Neural cell (in vitro differentiated cells): ENCODE results near the gene DBH. TPM values are rescaled to one million over a fixed set of nuclear protein-coding genes. Genes with fewer than 3 reads are reported as not detected.

Experiments
- H2AFZ ChIP-seq: fragments of 200-600, 300-800 bp; sonication (generic), shearing (Covaris generic); 2 replicates; pipeline ENCODE4 v1.6.0; 2014; ENCODE audit warnings: low read depth, mild to moderate bottlenecking, antibody characterized with exemption, low read length, moderate library complexity
- H3F3A ChIP-seq: fragments of 200-600 bp; shearing (Covaris generic); 2 replicates; pipeline ENCODE4 v1.6.1; 2016; ENCODE audit warnings: mild to moderate bottlenecking, moderate library complexity, mixed read lengths, antibody characterized with exemption, low read length; ENCODE audit not compliant: insufficient read depth, poor library complexity, severe bottlenecking
- H3K27ac ChIP-seq: fragments of 200-600, 300-800 bp; sonication (generic), shearing (Covaris generic); 2 replicates; pipeline ENCODE4 v1.5.1; 2014; ENCODE audit warnings: mild to moderate bottlenecking, low read length, moderate library complexity
- H3K27me3 ChIP-seq: fragments of 300-800, 200-600 bp; sonication (generic), shearing (Covaris generic); 2 replicates; pipeline ENCODE4 v1.6.0; 2014; ENCODE audit warnings: mild to moderate bottlenecking, low read depth, low read length, moderate library complexity; ENCODE audit not compliant: insufficient read depth
- H3K36me3 ChIP-seq: fragments of 300-800, 200-600 bp; sonication (generic), shearing (Covaris generic); 2 replicates; pipeline ENCODE4 v1.5.1; 2014; ENCODE audit warnings: mild to moderate bottlenecking, antibody characterized with exemption, low read length, moderate library complexity; ENCODE audit not compliant: insufficient read depth
- H3K4me2 ChIP-seq: fragments of 300-800, 200-600 bp; sonication (generic), shearing (Covaris generic); 2 replicates; pipeline ENCODE4 v1.6.0; 2014; ENCODE audit warnings: mild to moderate bottlenecking, low read length
- H3K4me3 ChIP-seq: fragments of 300-800, 200-600 bp; sonication (generic), shearing (Covaris generic); 2 replicates; pipeline ENCODE4 v1.5.1; 2014; ENCODE audit warnings: mild to moderate bottlenecking, low read length, moderate library complexity
- H3K79me2 ChIP-seq: fragments of 200-600 bp; shearing (Covaris generic); replicated peaks from 2 replicates; pipeline ENCODE4 v1.6.0; 2014; ENCODE audit warnings: mild to moderate bottlenecking, low read length, moderate library complexity; ENCODE audit not compliant: insufficient read depth
- H3K9ac ChIP-seq: fragments of 300-800, 200-600 bp; sonication (generic), shearing (Covaris generic); 2 replicates; pipeline ENCODE4 v1.6.1; 2016; ENCODE audit warnings: mild to moderate bottlenecking, low read length, mixed read lengths
- H3K9me2 ChIP-seq: fragments of 200-600 bp; shearing (Covaris generic); 2 replicates; pipeline ENCODE4 v1.6.1; 2016; ENCODE audit warnings: mild to moderate bottlenecking, low read length, mixed read lengths; ENCODE audit not compliant: insufficient read depth
- H3K9me3 ChIP-seq: fragments of 200-600, 300-800 bp; sonication (generic), shearing (Covaris generic); 2 replicates; pipeline ENCODE4 v1.6.1; 2016; ENCODE audit warnings: mild to moderate bottlenecking, mixed run types, low read length, moderate library complexity, mixed read lengths
- H4K20me1 ChIP-seq: fragments of 200-600 bp; shearing (Covaris generic); 2 replicates; pipeline ENCODE4 v1.6.1; 2016; ENCODE audit warnings: mild to moderate bottlenecking, mixed run types; ENCODE audit not compliant: insufficient read depth
- CTCF ChIP-seq: fragments of 450-650 bp; IDR thresholded peaks from 2 replicates; pipeline ENCODE4 v1.5.1; 2014; ENCODE audit warnings: antibody characterized with exemption, mild to moderate bottlenecking, moderate library complexity; ENCODE audit not compliant: poor library complexity, severe bottlenecking
- EP300 ChIP-seq: fragments of 450-650 bp; conservative IDR thresholded peaks from 2 replicates; pipeline ENCODE4 v1.6.1; 2014; ENCODE audit warnings: antibody characterized with exemption, mild to moderate bottlenecking, moderate library complexity; ENCODE audit not compliant: poor library complexity, severe bottlenecking
- EZH2 ChIP-seq: fragments of 200-600, 300-800 bp; shearing (Covaris generic), sonication (generic); IDR thresholded peaks from 2 replicates; pipeline ENCODE4 v1.6.1; 2014; ENCODE audit warnings: antibody characterized with exemption, low read length, borderline replicate concordance, mild to moderate bottlenecking; ENCODE audit not compliant: insufficient read depth, poor library complexity, severe bottlenecking
- MXI1 ChIP-seq: fragments of 450-650 bp; conservative IDR thresholded peaks from 2 replicates; pipeline ENCODE4 v1.6.1; 2014; ENCODE audit warnings: antibody characterized with exemption, mild to moderate bottlenecking; ENCODE audit not compliant: poor library complexity, severe bottlenecking
- POLR2AphosphoS5 ChIP-seq: IDR thresholded peaks from 2 replicates; pipeline ENCODE4 v1.6.1; 2012
- RAD21 ChIP-seq: fragments of 450-650 bp; conservative IDR thresholded peaks from 2 replicates; pipeline ENCODE4 v1.6.1; 2014; ENCODE audit warnings: antibody characterized with exemption, mild to moderate bottlenecking, moderate library complexity
- REST ChIP-seq: IDR thresholded peaks from 2 replicates; pipeline ENCODE4 v1.6.1; 2012; ENCODE audit warnings: borderline replicate concordance
- SMC3 ChIP-seq: fragments of 450-650 bp; conservative IDR thresholded peaks from 2 replicates; pipeline ENCODE4 v1.6.1; 2014; ENCODE audit warnings: antibody characterized with exemption, mild to moderate bottlenecking, moderate library complexity; ENCODE audit not compliant: poor library complexity
- TAF1 ChIP-seq: IDR thresholded peaks from 2 replicates; pipeline ENCODE4 v1.6.1; 2012; ENCODE audit warnings: low read depth
- polyA plus RNA-seq: library from polyadenylated mRNA; depleted of rRNA; stranded (reverse); fragments of >200 nt; gene quantifications from 2 replicates; pipeline ENCODE4 v1.2.3, GENCODE V29; 2014

The DBH gene
- polyA plus RNA-seq, 1 donor from 2014 or later: not detected

- H3K79me2 ChIP-seq: no peaks in the 10 kb centered on the region
- H3K27ac ChIP-seq: no peak overlapping the region
- no peaks in the 10 kb centered on the region for H3F3A ChIP-seq
- no peak overlapping the region for H3K4me2 ChIP-seq
- no peak overlapping the region for H3K4me3 ChIP-seq
- no peaks in the 10 kb centered on the region for H3K27me3 ChIP-seq
- TF ChIP-seq EZH2 (no peak), REST (no peak), SMC3 (no peak), TAF1 (no peak), RAD21 (no peak), POLR2AphosphoS5 (no peak), CTCF (no peak), MXI1 (no peak), EP300 (no peak)
- no peak overlapping the region for H3K9ac ChIP-seq
- no peaks in the 10 kb centered on the region for H3K36me3 ChIP-seq
- no peaks in the 10 kb centered on the region for H3K9me3 ChIP-seq
- no peak overlapping the region for H2AFZ ChIP-seq
- no peaks in the 10 kb centered on the region for H3K9me2 ChIP-seq
- H4K20me1 ChIP-seq: no peaks in the 10 kb centered on the region
Observed at GRCh38 chr9:133600739-133601138, 35.4 kb upstream of the DBH start.

- no peak overlapping the region for H3K9ac ChIP-seq
- no peak overlapping the region for H3K4me3 ChIP-seq
- no peaks in the 10 kb centered on the region for H3K27me3 ChIP-seq
- no peaks in the 10 kb centered on the region for H3K79me2 ChIP-seq
- TF ChIP-seq REST (no peak), EZH2 (no peak), CTCF (no peak)
- no peak overlapping the region for H2AFZ ChIP-seq
- no peaks in the 10 kb centered on the region for H3K9me2 ChIP-seq
- no peaks in the 10 kb centered on the region for H3K9me3 ChIP-seq
- no peaks in the 10 kb centered on the region for H3K36me3 ChIP-seq
- H3K27ac ChIP-seq: no peak overlapping the region
- H3F3A ChIP-seq: no peaks in the 10 kb centered on the region
- H4K20me1 ChIP-seq: no peaks in the 10 kb centered on the region
- H3K4me2 ChIP-seq: no peak overlapping the region
Observed at GRCh38 chr9:133601746-133602145, 34.4 kb upstream of the DBH start.
